ENCODE measurements around the gene CDH15.
"Not testable (repeated sequence)": the region's sequence is repeated elsewhere in the genome, so short reads cannot be mapped to it uniquely, and the experiment has no call there.

CDH15 gene

GRCh38 chr16:89187032-89187769 lies 15.7 kb downstream of the CDH15 start:
- DNase-seq = no peak

DNA sequence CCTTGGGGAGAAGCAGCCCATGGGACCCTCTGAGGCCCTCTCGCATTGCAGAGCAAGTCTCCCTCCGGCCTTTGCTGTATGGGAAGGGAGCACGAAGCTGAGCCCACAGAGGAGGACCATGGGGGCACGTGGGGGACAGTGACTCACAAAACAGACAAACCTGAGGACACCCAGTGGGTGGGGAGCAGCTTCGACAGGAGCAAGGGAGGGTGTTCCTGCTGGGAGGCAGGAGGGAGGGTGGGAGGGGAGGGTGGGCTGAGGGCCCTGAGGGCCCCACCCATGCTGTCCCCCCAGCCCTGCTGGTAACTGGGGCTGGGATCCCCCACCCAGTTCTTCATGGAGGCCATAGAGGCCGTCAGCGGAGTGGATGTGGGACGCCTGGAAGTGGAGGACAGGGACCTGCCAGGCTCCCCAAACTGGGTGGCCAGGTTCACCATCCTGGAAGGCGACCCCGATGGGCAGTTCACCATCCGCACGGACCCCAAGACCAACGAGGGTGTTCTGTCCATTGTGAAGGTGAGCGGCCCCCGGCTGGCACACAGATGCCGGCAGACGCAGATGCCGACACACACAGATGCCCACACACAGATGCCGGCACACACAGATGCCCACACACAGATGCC lies 16.3 kb downstream of the CDH15 start:
- DNase-seq = no peak

DNA sequence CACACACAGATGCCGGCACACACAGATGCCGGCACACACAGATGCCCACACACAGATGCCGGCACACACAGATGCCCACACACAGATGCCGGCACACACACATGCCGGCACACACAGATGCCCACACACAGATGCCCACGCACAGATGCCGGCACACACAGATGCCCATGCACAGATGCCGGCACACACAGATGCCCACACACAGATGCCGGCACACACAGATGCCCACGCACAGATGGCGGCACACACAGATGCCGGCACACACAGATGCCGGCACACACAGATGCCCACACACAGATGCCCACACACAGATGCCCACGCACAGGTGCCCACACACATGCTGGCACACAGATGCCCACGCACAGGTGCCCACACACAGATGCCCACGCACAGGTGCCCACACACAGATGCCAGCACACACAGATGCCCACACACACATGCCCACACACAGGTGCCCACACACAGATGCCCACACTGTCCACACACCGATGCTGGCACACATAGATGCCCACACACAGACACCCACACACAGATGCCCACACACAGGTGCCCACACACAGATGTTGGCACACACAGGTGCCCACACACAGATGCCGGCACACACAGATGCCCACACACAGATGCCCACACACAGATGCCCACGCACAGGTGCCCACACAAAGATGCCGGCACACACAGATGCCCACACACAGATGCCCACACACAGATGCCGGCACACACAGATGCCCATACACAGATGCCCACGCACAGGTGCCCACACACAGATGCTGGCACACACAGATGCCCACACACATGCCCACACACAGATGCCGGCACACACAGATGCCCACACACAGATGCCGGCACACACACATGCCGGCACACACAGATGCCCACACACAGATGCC lies 17.2 kb downstream of the CDH15 start:
- DNase-seq = not testable (repeated sequence)

DNA sequence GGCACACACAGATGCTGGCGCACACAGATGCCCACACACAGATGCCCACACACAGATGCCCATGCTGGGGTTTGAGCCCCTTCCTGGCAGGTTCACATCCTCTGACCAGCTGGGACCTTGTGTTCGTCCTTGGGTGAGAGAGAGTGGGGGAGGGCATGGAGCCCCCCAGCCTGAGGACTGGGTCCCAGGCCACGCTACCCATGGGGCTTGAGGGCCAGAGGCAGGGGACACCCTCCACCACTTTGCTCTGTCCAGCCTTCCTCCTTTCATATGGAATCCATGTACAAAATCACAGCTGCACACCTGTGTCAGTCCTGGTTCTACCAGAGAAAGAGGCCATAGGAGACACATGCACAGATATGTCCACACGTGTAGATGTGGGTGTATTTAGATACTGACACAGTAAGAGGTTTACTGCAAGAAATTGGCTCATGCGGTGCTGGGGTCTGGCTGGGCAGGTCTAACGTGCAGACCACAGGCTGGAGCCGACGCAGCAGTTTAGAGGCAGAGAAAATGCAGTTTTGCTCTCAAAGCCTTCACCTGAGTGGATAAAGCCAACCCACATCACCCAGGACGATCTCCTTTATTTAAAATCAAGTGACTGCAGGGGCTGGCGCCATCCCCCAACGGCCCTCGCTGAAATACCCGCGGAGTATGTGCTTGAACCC lies 17.9 kb downstream of the CDH15 start:
- DNase-seq = no peak

DNA sequence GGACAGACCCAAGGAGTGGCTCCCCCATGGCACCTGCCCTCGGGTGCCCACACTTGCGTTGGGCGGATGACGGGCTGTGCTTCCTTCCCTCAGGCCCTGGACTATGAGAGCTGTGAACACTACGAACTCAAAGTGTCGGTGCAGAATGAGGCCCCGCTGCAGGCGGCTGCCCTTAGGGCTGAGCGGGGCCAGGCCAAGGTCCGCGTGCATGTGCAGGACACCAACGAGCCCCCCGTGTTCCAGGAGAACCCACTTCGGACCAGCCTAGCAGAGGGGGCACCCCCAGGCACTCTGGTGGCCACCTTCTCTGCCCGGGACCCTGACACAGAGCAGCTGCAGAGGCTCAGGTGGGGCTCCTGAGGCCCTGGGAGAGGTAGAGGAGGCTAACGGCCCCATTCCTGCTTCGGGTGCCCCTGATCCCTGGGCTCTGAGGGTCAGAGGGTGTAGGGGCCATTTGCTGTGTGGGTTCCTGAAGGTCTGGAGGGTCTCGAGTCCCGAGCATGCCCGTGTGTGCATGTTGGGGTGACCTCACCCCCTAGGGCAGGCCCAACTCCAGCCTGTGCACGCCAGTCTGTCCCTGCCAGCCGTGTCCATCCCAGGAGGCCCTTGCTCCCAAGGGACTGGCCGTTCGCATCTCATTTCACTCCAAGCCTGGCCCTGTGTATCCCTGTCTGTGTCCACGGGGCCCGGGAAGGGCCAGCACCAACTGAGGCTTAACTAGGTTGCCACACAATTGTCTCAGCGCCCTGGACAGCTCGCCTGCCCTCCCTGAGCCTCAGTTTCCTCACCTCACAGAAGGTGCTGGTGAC lies 18.8 kb downstream of the CDH15 start:
- no peak for DNase-seq

DNA sequence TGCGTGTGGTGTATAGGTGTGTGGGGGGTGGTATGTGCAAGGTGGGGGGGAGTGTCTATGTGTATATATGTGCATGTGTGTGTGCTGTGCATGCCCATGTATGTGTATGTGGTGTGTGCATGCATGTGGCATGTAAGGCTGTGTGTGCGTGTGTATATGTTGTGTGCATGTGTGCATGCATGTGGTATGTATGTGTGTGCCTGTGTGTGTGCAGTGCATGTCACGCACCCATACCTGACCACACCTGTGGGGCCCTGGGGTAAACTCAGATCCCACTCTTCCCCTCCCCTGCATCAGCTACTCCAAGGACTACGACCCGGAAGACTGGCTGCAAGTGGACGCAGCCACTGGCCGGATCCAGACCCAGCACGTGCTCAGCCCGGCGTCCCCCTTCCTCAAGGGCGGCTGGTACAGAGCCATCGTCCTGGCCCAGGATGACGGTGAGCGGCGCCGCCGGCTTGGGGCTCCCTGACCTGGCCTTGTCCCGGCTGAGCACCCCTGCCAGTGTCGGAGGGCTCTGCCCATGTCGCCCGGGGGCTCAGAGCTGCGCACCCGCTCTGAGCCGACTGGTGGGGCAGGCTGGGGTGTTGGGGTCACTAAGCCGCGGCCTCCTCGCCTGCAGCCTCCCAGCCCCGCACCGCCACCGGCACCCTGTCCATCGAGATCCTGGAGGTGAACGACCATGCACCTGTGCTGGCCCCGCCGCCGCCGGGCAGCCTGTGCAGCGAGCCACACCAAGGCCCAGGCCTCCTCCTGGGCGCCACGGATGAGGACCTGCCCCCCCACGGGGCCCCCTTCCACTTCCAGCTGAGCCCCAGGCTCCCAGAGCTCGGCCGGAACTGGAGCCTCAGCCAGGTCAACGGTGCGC lies 19.7 kb downstream of the CDH15 start:
- no peak for DNase-seq

- no peak for DNase-seq
These were observed 20.3 kb downstream of the CDH15 start for GRCh38 chr16:89191901-89192185.

- peak in 13 of 51 donors; percentile 7 to 70 (median 31) for DNase-seq
These were observed 20.8 kb downstream of the CDH15 start for GRCh38 chr16:89192186-89192955.

DNA sequence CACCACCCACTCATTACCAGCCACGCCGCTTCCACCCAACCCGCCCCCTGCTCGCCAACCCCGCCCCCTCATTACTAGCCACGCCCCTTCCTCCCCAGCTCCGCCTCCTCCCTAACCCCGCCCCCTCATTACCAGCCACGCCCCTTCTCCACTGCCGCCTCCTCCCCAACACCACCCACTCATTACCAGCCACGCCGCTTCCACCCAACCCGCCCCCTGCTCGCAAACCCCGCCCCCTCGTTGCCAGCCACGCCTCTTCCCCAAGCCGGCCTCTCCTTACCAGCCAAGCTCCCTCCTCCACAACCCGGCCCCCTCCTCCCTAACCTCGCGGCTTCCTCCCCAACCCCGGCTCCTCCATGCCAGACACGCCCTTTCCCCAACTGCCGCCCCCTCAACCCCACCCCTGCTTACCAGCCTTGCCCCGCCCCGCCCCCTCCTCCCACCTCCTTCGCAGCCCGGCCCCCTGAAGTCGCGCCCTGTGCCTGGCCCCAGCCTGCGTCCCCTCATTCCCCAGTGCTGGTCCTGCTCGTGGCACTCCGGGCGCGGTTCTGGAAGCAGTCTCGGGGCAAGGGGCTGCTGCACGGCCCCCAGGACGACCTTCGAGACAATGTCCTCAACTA lies 21.5 kb downstream of the CDH15 start:
- peak in 2 of 51 donors; percentile 31 for DNase-seq

DNA sequence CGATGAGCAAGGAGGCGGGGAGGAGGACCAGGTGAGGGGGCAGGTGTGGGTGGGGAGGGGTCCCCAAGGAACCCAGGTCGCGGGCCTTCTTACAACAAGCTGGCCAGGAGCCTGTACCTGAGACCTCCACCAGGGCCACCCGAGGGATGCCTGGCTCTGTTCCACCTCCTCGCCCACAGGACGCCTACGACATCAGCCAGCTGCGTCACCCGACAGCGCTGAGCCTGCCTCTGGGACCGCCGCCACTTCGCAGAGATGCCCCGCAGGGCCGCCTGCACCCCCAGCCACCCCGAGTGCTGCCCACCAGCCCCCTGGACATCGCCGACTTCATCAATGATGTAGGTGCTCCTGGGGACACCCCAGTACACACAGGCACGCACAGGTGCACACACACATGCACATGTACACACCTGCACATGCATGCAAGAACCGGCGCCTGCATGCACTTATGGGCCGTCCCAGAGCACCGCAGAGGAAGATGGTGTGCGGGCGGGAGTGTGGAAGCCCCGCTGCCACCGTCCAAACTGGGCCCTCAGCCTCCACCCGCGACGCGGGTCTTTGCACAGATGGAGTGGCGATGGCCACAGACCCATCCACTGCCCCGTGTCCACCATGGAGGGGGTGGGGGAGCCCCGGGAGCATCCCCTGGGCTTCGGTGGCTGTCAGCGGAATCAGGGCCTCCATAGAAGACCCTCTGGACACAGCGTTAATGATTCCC lies 22.2 kb downstream of the CDH15 start:
- DNase-seq = no peak

DNA sequence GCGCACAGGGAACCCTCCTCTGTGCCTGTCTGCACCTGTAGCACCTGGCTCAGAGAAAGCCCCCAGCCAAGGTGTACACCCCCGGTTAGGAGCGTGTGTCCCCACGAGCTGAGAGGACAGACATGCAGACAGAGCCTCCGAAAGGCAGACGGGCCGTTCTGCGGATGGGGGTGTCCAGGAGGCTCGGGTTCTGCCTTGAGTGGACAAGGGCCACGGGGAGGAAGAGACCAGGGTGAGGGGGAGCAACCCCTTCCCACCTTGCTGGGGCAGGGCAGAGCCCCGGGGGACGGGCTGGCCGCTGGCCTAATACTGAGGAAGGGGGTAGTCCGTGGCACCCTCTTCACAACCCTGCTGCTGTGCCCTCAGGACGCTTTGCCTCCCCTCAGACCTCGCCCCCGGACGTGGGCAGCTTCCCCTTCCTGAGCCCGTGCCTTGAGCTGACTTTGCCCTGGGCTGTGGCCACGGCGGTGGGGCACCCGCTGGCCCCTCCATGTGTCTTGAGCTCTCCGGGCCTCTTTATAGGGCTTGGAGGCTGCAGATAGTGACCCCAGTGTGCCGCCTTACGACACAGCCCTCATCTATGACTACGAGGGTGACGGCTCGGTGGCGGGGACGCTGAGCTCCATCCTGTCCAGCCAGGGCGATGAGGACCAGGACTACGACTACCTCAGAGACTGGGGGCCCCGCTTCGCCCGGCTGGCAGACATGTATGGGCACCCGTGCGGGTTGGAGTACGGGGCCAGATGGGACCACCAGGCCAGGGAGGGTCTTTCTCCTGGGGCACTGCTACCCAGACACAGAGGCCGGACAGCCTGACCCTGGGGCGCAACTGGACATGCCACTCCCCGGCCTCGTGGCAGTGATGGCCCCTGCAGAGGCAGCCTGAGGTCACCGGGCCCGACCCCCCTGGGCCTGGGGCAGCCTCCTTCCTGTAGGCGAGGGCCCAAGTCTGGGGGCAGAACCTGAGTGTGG lies 23.1 kb downstream of the CDH15 start:
- DNase-seq = no peak

DNA sequence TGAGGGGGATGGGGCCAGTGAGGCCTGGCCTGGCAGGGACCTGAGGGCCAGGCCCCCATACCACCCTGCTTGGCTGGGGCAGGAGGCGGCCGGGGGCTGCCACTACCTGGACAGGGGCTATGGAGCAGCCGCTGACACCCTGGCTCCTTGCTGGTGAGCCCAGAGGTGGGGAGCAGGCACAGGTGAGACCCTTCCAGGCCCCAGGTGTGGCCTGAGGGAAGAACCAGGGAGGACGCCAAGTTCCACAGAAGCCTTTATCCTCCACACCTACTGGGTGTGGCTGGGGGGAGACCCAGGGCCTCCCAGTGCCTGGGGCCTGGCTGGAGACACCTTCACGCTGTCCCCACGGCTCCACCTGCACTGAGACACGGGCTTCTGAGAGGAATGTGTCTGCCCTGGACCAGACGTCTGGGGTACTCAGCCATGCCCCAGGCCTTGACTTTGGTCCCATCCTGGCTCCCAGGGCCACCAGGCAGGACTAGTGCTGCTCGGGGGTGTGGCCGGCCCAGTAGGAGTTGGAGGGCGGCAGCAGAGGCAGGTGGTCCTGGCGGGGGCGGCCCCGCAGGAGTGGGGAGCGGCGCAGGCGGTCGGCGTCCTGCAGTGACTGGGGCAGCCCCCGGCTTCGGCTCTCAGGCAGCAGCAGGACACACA lies 24.1 kb downstream of the CDH15 start:
- DNase-seq = no peak

- DNase-seq = no peak
These were observed 25.6 kb downstream of the CDH15 start for GRCh38 chr16:89197033-89197632.

DNA sequence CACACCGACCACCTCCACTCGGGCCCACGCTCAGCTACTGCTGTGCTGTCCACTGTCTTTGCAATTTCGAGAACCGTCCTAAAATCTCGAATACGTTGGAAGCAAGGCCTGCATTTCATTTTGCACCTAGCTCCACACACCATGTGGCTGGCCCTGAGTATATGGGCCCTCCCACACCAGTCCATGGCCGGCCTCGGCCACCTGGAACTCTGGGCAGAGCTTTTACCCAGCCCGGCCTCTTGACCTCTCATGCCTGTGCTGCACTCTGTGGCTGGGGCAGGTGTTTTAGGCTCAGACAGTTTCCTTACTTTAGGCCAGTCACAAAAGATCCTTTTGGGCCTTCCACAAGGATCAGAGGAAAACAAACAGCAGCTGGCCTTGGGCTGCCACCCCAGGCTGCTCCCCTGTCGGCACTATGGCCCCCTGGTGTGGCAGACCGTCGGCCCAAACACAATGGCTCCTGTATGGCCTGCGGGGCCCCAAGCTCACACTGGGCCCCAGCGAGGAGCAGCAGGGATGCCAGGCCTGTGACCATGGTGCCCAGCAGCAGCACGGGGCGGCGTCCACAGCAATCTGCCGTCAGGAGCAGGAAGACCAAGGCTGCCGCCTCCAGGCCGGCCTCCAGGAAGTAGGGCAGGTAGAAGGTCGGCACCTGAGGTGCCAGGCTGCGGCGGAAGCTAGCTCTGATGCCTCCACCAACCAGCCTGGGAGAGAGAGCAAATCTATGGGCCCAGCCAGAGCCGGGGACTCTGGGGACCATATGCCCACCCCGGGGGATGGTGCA lies 26.3 kb downstream of the CDH15 start:
- DNase-seq = no peak
